Mucosa of descending colon (tissue), 3 donors: ENCODE data around the gene LSP1. TPM values are rescaled to one million over a fixed set of nuclear protein-coding genes. Genes with fewer than 3 reads are reported as not detected.

Experiments
- ATAC-seq: fragments of 200-7000 bp; cut with Tn5 transposase; one replicate; pipeline ENCODE4 v1.9.1; 2020; ENCODE audit warnings: mild to moderate bottlenecking, moderate library complexity
- DNase-seq, 3 donors: peaks; one replicate each; pipeline ENCODE4 v3.0.0-alpha.2; 2020
- H3K36me3 ChIP-seq: fragments of 200-600 bp; one replicate; pipeline ENCODE4 v1.8.0; 2021; ENCODE audit warnings: low read depth, mild to moderate bottlenecking
- H3K4me1 ChIP-seq: fragments of 200-600 bp; one replicate; pipeline ENCODE4 v1.8.0; 2021; ENCODE audit warnings: low read depth, mild to moderate bottlenecking
- H3K4me3 ChIP-seq: fragments of 200-600 bp; one replicate; pipeline ENCODE4 v1.8.0; 2021; ENCODE audit warnings: mild to moderate bottlenecking
- H3K9me3 ChIP-seq: fragments of 200-600 bp; one replicate; pipeline ENCODE4 v1.8.0; 2021; ENCODE audit warnings: mild to moderate bottlenecking
- intact Hi-C, 2 donors: fragments of 100-400 bp; cut with DNase I in 1 of 2; cut with micrococcal nuclease in 1 of 2; formaldehyde crosslinking; loops; one replicate each; pipeline versions ENCODE4 v1.11.0 to v1.11.1; 2022; cut with DNase I, micrococcal nuclease
- total RNA-seq, 3 donors: library from RNA; stranded (reverse); fragmentation: NEBNext Ultra II Directional in 2 of 3; extraction: Animal tissue kit (Norgen Biotek cat#: 25700) in 2 of 3; gene quantifications; one replicate each; pipeline versions ENCODE4 v1.2.1 to v1.2.4, GENCODE V29; 2021 to 2023
- TF ChIP-seq, protein P1 (sequence below): fragments of 200-600 bp; IDR thresholded peaks from one replicate; pipeline ENCODE4 v1.8.0; 2022; ENCODE audit warnings: antibody characterized with exemption, mild to moderate bottlenecking
- donor health status: DM: no; HTN: no; CAD: no; lungs with moderate emphysema.
- donor health status: DM: no; HTN: no; CAD: no.
- donor health status: DM: no; HTN: yes; CAD: no.

LSP1 gene
- total RNA-seq, 3 donors from 2014 or later, result 18.5 to 32.2 (median 23.6) TPM

GRCh38 chr11:1879342-1879940 lies 26.6 kb downstream of the LSP1 start:
- ATAC-seq (no peak), DNase-seq (peak in 1 of 3 donors; percentile 18)
- no peak overlapping the region for H3K4me3 ChIP-seq
- H3K9me3 ChIP-seq, result no peaks in the 10 kb centered on the region
- peaks cover 11% of the 10 kb centered on the region for H3K4me1 ChIP-seq
- H3K36me3 ChIP-seq, result no peaks in the 10 kb centered on the region
- TF ChIP-seq, protein P1, sequence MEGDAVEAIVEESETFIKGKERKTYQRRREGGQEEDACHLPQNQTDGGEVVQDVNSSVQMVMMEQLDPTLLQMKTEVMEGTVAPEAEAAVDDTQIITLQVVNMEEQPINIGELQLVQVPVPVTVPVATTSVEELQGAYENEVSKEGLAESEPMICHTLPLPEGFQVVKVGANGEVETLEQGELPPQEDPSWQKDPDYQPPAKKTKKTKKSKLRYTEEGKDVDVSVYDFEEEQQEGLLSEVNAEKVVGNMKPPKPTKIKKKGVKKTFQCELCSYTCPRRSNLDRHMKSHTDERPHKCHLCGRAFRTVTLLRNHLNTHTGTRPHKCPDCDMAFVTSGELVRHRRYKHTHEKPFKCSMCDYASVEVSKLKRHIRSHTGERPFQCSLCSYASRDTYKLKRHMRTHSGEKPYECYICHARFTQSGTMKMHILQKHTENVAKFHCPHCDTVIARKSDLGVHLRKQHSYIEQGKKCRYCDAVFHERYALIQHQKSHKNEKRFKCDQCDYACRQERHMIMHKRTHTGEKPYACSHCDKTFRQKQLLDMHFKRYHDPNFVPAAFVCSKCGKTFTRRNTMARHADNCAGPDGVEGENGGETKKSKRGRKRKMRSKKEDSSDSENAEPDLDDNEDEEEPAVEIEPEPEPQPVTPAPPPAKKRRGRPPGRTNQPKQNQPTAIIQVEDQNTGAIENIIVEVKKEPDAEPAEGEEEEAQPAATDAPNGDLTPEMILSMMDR, result no peak
- intact Hi-C loops, result no loop called here

DNA sequence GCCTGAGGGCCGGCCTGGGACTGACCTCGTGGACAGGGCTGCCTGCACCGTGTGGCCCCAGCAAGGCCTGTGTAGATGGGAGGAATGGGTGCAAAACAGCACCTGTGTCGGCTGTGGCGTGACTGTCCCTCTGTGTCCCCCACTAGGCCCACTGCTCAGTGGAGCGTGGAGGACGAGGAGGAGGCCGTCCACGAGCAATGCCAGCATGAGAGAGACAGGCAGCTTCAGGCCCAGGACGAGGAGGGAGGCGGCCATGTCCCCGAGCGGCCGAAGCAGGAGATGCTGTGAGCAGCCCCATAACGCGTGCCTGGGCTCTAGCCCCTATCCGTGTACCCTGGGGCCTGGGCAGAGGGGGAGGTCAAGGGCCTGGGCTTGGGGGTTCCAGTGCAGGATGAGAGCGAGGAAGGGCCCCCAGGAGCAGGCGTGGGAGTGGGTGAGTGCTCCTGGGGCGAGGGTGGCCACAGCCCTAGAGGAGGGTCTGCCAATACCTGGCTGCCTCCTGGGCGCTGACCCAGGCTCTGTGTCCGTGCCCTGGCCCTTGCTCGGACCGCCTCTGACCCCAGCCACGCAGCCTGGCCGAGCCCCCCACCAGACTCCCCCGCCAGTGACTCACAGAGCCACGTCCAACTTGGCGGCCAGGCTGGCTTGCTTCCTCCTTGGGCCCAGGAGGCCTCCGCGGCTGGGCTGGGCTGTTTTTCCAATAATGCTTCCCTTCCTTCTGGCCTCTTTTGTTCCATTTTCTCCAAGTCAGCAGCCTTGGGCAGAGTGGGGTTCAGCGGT lies 27.2 kb downstream of the LSP1 start:
- TF ChIP-seq, protein P1, result no peak
- peaks cover 11% of the 10 kb centered on the region for H3K4me1 ChIP-seq
- no peak overlapping the region for H3K4me3 ChIP-seq
- H3K9me3 ChIP-seq, result no peaks in the 10 kb centered on the region
- intact Hi-C loops, result no loop called here
- no peaks in the 10 kb centered on the region for H3K36me3 ChIP-seq
- DNase-seq, result peak; percentile 35 to 72 (median 49)
- peak; percentile 20 for ATAC-seq

GRCh38 chr11:1880746-1881441 lies 28.0 kb downstream of the LSP1 start:
- DNase-seq (no peak), ATAC-seq (peak; percentile 1)
- Histone ChIP-seq H3K4me3 (no peak overlapping the region), H3K9me3 (no peaks in the 10 kb centered on the region), H3K36me3 (no peaks in the 10 kb centered on the region), H3K4me1 (peaks cover 11% of the 10 kb centered on the region)
- TF ChIP-seq, protein P1, result no peak
- intact Hi-C loops, result no loop called here

DNA sequence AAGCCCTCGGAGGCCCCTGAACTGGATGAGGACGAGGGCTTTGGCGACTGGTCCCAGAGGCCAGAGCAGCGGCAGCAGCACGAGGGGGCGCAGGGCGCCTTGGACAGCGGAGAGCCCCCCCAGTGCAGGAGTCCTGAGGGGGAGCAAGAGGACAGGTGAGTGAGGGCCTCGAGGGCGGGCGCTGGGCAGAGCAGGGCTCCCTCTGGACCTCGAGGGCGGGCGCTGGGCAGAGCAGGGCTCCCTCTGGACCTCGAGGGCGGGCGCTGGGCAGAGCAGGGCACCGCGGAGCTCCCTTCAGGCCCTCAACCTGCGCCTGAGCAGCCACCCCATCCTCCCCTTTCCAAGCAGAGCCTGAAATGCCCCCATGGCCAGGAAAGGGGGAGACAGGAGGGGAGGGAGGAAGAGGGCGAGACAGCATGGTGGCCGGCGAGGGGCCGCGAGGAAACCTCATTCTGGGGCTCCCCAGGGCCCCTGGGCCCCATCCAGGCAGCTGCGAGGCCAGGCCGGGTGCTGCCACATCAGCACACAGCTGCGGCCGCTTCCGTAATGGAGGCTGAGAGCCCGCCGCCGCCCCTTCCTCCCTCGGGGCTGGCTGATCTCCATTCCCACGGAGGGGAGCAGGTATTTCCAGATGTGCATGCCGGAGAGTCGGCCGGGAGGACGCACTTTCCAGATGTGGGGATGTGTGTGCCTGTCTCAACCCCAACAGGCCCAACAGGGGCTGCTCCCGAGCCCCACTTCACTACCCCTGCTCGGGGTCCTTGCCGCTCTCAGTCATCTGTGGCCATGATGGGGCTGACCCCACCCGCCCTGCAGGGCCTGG lies 28.8 kb downstream of the LSP1 start:
- intact Hi-C loops, result no loop called here
- no peaks in the 10 kb centered on the region for H3K9me3 ChIP-seq
- H3K4me3 ChIP-seq, result no peak overlapping the region
- TF ChIP-seq, protein P1, result no peak
- H3K36me3 ChIP-seq, result no peaks in the 10 kb centered on the region
- H3K4me1 ChIP-seq, result peaks cover 8% of the 10 kb centered on the region
- DNase-seq, result peak in 2 of 3 donors; percentile 37 to 58
- peak; percentile 18 for ATAC-seq
